ENCODE measurements around the gene HES6. TPM values are rescaled to one million over a fixed set of nuclear protein-coding genes. Genes with fewer than 3 reads are reported as not detected.

HES6 gene, protein sequence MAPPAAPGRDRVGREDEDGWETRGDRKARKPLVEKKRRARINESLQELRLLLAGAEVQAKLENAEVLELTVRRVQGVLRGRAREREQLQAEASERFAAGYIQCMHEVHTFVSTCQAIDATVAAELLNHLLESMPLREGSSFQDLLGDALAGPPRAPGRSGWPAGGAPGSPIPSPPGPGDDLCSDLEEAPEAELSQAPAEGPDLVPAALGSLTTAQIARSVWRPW
- polyA plus RNA-seq, result 3.3 TPM

DNA sequence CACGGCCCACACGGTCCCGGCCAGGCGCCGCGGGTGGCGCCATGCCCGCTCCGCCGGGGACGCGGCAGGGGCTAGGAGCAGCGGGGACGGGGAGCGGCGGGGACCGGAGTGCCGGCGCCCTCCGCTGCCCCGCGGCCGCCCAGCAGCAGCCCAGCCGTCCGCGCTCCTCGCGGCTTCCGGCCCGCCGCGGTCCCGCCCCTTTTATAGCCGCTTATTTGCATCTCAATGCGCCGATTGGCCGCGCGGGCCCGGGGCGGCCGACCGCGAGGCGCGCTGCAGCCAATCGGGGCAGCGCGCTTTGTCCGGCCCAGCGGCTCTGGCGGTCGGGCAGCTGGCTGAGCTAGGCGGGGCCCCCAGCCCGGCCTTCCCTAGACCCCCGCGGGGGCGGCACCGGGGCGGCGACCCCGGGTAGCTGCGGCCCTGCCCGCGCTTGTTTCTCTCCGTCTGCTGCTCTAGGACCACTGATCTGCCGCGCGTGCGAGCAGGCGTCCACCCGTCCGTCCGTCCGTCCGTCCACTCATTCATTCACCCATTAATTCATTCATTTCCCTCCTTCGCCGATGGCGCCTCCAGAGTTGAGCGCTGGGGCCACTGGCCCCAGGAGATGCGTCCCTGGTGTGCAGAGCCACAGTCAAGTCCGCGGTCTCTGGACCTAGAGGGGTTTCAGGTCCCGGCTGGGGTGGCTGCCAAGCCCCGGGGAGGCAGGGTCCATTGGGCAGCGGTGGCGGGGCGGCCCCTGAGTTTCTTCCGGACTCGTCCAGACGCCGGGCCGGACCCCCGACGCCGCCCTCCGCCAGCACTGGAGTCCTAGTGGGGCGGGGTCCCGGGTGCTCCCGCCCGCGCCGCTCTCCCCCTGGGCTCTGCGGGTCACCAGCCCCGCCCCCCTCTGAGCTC, at the start of gene HES6:
Gene HES6 (minus strand): TSS at position 176 of the 894 bp plus-strand sequence. CDS start 133 bp downstream, at position 43.
- Mint-ChIP-seq H3K9me3 (no peaks in the 10 kb centered on the region), H3K36me3 (peaks cover 4% of the 10 kb centered on the region), H3K27ac (peak within 1 kb of the TSS in 2 of 3 donors; percentile 91 to 93), H3K27me3 (peaks cover 15% of the 10 kb centered on the region), H3K4me3 (peak within 1 kb of the TSS; percentile 86 to 93 (median 88)), H3K4me1 (peaks cover 0 to 5% (median 2%) of the 10 kb centered on the region in 3 donors)

- Mint-ChIP-seq H3K36me3 (no peaks in the 10 kb centered on the region), H3K27ac (peak overlapping the region; percentile 86 to 98 (median 94))
Measured at GRCh38 chr2:238289574-238289973, 49.7 kb upstream of the HES6 start.

DNA sequence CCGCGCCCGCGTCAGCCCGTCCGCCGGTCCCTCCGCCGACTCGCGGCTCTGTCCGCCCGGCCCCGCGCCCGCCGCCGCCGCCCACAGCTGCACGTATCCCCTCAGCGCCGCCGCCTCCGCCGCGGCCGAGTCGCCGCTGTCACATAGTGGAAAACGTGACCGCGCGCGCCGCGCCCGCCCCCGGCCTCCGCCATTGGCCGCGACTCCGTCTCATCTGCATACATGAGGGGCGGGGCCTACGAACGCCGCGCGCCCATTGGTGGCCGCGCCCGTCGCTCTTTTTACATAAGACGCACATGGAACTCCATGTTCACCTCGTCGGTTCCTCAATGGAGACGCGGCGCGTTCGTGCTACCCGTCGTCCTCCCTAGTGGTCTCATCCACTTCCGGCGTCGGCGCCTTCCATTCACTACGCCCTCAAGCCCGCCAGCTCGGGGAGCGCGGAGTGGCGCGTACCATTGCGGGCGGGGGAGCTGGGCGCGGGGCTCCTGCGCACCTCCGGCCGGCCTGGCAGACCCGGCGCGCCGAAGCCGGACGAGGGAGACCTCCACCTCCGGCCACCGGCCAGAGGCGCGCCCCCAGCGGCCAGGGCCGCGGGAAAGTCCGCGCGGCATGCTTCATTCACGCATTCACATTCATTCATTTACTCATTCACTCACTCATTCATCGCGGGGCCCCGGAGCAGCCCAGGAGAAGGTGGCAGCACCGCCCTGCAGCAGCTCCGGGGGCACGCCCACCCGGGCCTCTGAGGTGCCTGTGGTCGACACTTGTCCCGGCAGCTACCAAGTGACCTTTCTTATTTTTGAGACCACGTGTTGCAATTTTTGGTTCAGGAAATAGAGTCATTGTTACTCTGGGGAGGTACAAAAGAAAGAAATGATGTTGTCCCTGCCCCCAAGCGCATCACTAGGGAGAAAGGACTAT, 49.1 kb upstream of the HES6 start:
- Mint-ChIP-seq H3K27me3 (no peaks in the 10 kb centered on the region), H3K27ac (peak overlapping the region; percentile 86 to 98 (median 94)), H3K4me3 (peak overlapping the region; percentile 91 to 98 (median 96)), H3K36me3 (peaks cover under 1% of the 10 kb centered on the region), H3K4me1 (peaks cover 17 to 26% (median 24%) of the 10 kb centered on the region in 3 donors), H3K9me3 (no peaks in the 10 kb centered on the region)

More at GRCh38 chr2:238289574-238289973, 49.7 kb upstream of the HES6 start:
- peaks cover 16 to 22% (median 22%) of the 10 kb centered on the region in 3 donors for H3K4me1 Mint-ChIP-seq
- H3K9me3 Mint-ChIP-seq, result no peaks in the 10 kb centered on the region
- H3K27me3 Mint-ChIP-seq, result no peaks in the 10 kb centered on the region
- peak overlapping the region; percentile 91 to 98 (median 96) for H3K4me3 Mint-ChIP-seq

- Mint-ChIP-seq H3K27ac (peak within 1 kb of the TSS; percentile 86 to 98 (median 94)), H3K36me3 (peaks cover 2% of the 10 kb centered on the region), H3K27me3 (no peaks in the 10 kb centered on the region), H3K9me3 (no peaks in the 10 kb centered on the region), H3K4me1 (peaks cover 26 to 35% (median 33%) of the 10 kb centered on the region in 3 donors), H3K4me3 (peak within 1 kb of the TSS; percentile 91 to 98 (median 96))
Measured at GRCh38 chr2:238287737-238288649, 48.2 kb upstream of the HES6 start, which contains the start of gene PER2. Gene PER2 (minus strand): TSS chr2:238288610. CDS start chr2:238277936, 10,674 bp downstream.

DNA sequence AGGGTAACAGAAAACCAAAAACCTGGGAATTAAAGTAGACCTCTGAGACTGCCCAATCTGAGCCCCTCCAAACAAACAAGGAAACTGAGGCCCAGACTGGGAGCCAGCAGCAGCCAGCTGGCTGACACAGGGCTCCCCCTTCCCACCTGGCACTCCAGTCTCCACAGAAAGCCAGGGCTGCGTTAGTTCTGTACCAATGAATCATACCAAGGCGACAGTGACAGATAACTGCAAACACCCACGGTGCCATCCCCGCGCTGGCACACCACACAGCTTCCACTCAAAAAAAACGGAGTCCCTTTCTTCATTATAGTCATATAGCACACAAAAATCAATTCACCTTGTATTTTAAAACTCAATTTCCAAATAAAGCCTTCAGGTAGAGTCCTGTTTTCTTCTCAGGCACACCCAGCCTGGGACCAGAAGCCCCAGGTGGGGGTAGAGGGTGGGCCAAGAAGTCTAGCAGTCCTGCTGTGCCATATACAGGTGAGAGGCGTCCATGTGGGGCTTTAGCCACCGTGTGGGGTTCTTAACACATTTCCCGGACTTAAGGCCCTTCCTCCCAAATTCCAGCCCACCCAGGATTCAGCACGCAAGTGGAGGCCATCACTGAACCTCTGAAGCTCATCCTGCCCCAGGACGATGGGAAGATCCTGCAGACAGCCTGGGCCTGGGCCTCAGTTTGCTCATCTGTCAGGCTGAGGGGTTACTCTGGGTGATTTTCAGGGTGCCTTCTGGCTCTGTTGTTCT, 47.3 kb upstream of the HES6 start:
- Mint-ChIP-seq H3K4me1 (peaks cover 30 to 42% (median 39%) of the 10 kb centered on the region in 3 donors), H3K27me3 (no peaks in the 10 kb centered on the region), H3K4me3 (peak overlapping the region; percentile 83 to 92 (median 90))

DNA sequence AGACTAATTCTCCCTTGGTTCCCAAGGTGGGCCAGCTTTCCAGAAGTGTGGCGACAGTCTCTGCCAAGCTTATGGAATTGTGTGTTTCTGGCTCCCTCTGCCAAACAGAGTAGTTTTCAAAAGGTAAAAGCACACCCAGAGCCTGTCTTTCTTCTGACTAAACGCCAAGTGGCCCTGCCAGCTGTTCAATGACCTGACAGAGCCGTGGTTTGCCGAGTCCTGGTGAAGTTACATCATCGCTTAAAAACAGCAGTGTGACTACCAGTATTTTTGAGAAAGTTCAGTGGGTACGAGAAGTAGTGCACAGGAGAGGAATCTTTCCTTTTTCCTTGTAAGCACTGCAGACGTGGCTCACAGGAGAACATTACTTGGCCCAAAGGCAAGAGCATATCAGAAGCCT, 46.7 kb upstream of the HES6 start:
- Mint-ChIP-seq H3K36me3 (peaks cover 2% of the 10 kb centered on the region), H3K4me3 (peak overlapping the region in 3 of 4 donors; percentile 83 to 91 (median 85)), H3K27me3 (no peaks in the 10 kb centered on the region), H3K27ac (peak overlapping the region in 2 of 3 donors; percentile 86 to 87), H3K4me1 (peaks cover 32 to 42% (median 39%) of the 10 kb centered on the region in 3 donors), H3K9me3 (no peaks in the 10 kb centered on the region)

More for the DNA sequence above, 47.3 kb upstream of the HES6 start:
- H3K36me3 Mint-ChIP-seq, result peaks cover 2% of the 10 kb centered on the region
- peak overlapping the region; percentile 86 to 91 (median 87) for H3K27ac Mint-ChIP-seq
- H3K9me3 Mint-ChIP-seq, result no peaks in the 10 kb centered on the region

GRCh38 chr2:238286095-238286494, 46.3 kb upstream of the HES6 start:
- Mint-ChIP-seq H3K9me3 (no peaks in the 10 kb centered on the region), H3K4me1 (peaks cover 32 to 42% (median 39%) of the 10 kb centered on the region in 3 donors), H3K27ac (peak overlapping the region in 1 of 3 donors; percentile 1), H3K36me3 (peaks cover 2% of the 10 kb centered on the region), H3K27me3 (no peaks in the 10 kb centered on the region), H3K4me3 (peak overlapping the region in 1 of 4 donors; percentile 91)

- Mint-ChIP-seq H3K4me1 (peaks cover 33 to 43% (median 40%) of the 10 kb centered on the region in 3 donors), H3K4me3 (no peak overlapping the region), H3K36me3 (peaks cover 2% of the 10 kb centered on the region), H3K9me3 (no peaks in the 10 kb centered on the region), H3K27me3 (no peaks in the 10 kb centered on the region), H3K27ac (peak overlapping the region in 1 of 3 donors; percentile 1)
Measured at GRCh38 chr2:238285653-238286082, 45.8 kb upstream of the HES6 start.

DNA sequence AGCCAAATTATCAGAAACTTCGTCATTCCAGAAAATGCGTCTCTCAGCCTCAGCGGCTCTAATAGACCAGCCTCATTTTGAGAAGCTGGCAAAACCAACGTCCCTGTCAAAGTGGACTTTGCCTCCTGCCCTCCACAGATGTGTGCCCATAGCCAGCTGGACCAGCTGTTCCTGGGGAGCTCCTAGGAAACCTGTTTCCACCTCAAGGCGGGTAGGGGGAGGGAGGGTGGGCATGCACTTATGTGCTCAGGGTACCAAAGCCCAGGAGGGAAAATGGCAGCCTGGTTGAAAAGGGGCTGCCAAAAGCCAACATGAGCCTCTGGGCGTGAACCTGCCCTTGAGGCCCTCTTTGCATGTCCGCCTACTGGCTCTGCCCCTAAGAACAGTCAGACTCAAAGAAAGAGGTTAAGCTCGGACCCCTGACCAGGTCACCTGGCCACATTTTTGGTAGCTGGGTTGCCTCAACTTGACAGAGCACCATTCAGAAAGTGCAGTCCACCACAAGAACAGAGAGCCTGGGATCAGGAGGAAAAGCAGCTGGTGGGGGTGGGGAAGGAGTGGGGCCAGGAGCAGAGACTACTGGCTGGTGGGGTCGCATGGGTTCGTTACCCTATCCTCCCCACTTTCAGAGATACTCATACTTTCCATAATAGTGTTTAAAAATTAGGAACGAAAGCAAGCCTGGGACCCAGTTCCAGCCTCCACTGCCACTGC, 45.1 kb upstream of the HES6 start:
- peaks cover 2% of the 10 kb centered on the region for H3K36me3 Mint-ChIP-seq
- peaks cover 36 to 48% (median 38%) of the 10 kb centered on the region in 3 donors for H3K4me1 Mint-ChIP-seq
- H3K27me3 Mint-ChIP-seq, result no peaks in the 10 kb centered on the region
- H3K27ac Mint-ChIP-seq, result no peak overlapping the region
- no peaks in the 10 kb centered on the region for H3K9me3 Mint-ChIP-seq
- H3K4me3 Mint-ChIP-seq, result peak overlapping the region in 2 of 4 donors; percentile 20 to 68

DNA sequence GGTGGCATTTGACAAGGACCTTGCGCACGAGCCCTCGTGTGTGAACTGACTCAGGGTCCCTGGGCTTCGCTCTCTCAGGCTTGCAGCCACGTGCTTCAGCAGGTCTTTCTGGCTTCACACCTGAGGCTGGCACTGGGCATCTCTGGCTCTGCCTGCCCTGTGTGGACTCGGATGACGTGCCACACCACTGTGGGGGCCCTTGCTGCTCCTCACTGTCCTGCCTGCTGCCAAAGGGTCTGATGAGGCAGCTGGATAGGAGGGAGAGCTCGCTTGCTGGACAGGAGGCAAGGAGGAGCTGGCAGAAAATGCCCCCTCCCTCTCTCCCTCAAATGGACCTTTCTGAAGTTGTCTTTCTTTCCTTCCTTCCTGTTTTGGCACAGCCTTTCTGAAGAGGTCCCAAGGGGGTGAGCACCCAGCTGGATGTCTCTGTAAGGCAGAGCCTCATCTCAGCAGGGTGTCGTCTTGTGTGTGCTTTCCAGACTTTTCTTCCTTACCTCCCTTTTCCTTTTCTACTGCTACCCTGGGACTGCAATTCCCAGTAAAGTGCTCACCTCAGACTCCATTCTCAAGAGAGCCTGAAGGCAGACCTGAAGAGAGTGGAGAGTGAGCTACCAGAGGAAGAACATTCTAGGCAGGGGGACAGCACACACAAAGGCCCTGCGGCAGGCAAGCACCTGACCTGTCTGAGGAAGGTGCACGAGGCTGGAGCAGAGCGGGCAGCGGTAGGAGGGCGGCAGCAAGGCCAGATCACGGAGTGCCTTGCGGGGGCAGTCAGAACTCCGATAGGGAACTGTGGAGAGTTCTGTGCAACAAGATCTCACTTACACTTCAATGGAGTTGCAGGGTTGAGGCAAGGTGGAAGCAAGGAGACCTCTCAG, 43.3 kb upstream of the HES6 start:
- peaks cover 4% of the 10 kb centered on the region for H3K36me3 Mint-ChIP-seq
- peak overlapping the region in 1 of 3 donors; percentile 18 for H3K27ac Mint-ChIP-seq
- H3K9me3 Mint-ChIP-seq, result no peaks in the 10 kb centered on the region
- no peaks in the 10 kb centered on the region for H3K27me3 Mint-ChIP-seq
- H3K4me3 Mint-ChIP-seq, result peak overlapping the region in 1 of 4 donors; percentile 10
- H3K4me1 Mint-ChIP-seq, result peaks cover 31 to 37% (median 31%) of the 10 kb centered on the region in 3 donors

GRCh38 chr2:238281826-238282480, 42.1 kb upstream of the HES6 start:
- Mint-ChIP-seq H3K9me3 (no peaks in the 10 kb centered on the region), H3K4me3 (peak overlapping the region in 1 of 4 donors; percentile 10), H3K27ac (peak overlapping the region in 1 of 3 donors; percentile 22), H3K36me3 (peaks cover 4% of the 10 kb centered on the region), H3K27me3 (no peaks in the 10 kb centered on the region), H3K4me1 (peaks cover 22 to 29% (median 24%) of the 10 kb centered on the region in 3 donors)

Data from IgD-negative memory B cell (primary cell).